Fibroblast of peridontal ligament (primary cell): ENCODE measurements around the gene ADSS1.
A peak's percentile ranks its signal among the peaks of the same experiment; 100 is the strongest.

Source experiments
- DNase-seq: peaks from one replicate; pipeline ENCODE4 v3.0.0-alpha.2; 2010; ENCODE audit errors: extremely low read depth

The ADSS1 gene

DNA sequence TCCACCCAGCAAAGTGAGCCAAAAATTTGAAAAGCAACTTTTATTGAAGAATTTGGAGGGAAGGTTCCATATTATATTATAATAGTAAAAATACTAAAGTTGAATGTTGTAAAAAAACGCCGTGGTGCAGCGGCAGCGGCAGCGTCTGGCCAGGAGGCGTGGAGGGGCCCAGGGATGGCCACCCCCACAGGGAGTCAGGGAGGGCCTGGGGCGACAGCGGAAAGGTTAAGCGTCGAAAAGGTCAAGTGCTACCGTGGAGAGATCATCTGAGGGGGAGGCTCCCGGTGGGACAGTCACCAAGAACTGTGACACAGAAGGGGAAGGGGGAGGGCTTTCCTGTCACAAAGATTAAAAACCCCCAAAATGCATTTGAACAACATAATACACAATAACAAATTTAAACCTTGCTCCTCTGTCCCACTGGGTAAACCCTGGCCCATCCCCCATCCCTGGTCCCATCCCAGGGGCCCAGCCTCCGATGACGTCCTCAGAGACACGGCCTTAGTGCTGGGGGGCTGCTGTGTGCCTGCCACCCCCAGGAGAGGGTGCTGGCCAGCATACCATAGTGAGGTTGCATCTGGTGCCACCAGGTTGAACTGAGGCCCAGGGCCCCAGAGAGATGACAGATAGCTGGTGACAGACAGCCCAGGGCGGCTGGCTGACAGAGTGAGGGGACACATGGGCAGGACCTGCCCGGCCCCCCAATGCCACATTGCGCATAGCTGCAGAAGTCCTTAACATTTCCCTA lies 45.5 kb downstream of the ADSS1 start:
- no peak for DNase-seq

DNA sequence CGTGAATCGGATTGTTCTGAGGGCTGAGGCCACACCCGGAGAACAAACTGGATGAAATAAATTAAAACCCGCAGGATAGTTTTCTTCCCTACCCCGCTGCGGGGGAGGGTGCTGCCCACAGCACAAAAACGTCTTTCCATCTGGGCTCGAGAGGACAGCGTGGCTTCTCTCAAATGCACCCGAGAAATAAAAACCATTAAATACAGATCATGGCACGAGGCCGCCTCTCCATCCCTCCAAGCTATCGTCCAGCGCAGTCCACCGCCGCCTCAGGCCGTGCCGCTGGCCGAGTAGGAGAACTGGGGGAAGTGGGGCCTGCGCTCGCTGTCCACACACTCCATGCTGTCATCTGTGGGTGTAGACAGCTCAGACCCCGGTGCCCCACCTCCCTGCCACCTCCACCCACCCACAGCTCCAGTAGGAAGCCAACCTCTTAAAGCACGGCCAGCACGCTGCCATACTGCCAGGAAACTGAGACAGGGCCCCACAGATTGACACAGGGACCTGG lies 46.1 kb downstream of the ADSS1 start:
- no peak for DNase-seq

DNA sequence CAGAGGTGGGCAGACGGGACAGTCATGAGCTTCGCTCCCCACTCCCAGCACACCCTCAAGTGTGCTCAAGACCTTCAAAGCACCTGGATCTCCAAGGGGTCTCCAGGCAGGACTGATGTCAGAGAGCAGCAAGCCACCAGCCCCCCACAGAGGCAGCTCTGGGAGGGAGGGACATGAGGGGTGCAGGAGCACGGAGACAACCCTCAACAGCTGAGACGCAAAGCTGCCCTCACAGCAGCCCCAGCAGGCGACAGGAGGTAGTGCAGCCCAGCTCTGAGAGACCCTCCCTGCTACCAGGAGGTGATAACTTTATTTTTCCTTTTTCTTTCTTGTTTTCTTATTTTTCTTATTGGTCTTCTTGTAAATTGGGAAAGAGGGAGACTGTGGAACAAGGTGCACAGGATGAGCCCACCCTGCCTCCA lies 46.8 kb downstream of the ADSS1 start:
- peak; percentile 2 for DNase-seq

DNA sequence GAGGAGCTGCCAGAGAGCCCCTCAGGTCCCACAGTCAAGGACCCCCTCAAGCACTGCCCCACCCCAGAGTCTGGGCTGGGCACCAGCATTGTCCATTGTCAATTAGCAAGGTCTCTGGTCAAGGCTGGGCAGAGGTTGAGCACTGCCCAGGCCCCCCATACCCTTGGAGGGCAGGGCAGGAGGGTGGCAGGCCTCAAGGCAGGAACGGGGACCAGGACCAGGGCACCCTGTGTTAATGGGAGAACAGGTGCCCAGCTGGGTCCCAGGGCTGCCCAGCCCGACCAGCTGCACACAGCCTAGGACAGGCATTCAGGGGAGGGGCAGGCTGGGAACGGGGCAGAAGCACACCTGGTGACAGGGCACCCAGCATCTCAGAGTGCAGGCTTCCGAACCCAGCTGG lies 47.3 kb downstream of the ADSS1 start:
- no peak for DNase-seq

DNA sequence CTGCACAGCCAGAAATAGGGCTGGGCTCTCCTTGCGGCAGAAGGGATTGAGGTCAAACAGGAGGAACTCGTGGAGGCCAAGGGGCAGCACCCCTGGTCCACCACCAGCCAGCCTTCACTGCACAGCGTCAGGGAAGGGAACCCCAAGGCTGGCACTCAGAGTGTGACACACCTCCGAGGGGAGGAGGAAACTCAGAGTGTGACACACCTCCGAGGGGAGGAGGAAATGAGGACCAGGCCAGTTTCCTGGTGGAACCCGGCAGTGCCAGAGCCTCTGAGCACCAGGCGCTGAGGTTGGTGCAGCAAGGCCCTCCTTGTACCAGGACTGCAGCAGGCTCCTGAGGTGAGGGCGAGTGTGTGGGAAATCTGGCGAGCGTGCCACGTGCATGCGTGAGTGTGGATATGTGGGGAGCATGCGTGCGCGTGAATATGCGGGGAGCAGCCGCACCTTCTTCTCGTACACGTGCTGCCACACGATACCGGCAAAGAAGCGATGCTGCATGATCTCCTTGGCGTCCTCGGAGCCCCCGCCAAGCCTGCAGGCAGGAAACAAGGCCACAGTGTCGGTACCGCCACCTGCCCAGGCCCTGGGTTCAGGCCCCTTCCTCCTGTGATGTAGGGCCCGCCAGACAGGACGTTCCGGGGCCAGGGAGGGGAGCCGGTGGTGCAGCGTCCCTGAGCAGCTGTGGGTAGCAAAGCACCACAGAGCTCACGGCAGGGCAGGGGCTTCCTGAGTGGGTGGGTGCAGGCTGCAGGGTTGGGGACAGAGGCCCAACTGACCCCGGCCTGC lies 48.1 kb downstream of the ADSS1 start:
- no peak for DNase-seq

DNA sequence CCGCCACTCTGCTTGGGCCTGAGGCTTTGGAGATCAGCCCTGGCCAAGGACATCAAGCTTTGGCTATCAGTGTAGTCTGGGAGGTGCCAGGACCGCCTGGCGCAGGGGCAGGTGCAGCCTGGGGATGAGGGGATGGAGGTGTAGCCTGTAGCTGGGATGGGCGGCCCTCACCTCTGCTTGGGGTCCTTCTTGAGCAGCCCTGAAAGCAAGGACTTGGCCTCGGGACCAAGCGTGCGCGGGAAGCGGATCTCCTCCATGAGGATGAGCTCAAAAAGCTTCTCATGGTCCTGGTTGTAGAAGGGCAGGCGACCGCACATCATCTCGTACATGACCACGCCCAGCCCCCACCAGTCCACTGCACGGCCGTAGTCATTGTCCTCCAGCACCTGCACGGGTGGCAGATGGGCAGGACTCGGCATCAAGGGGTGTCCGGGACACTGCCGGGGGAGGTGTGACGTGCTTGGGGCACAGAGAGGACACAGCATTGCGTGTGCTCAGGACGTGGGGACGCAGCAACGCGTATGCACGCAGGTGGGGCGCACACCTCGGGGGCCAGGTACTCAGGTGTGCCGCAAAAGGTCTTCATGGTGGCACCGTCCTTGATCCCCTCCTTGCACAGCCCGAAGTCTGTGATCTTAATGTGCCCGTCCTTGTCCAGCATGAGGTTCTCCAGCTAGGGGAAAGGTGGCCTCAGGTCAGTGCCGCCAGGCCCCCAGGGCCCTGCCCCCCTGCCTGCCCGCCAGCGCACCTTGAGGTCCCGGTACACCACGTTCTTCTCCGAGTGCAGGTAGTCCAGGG lies 48.9 kb downstream of the ADSS1 start:
- no peak for DNase-seq

DNA sequence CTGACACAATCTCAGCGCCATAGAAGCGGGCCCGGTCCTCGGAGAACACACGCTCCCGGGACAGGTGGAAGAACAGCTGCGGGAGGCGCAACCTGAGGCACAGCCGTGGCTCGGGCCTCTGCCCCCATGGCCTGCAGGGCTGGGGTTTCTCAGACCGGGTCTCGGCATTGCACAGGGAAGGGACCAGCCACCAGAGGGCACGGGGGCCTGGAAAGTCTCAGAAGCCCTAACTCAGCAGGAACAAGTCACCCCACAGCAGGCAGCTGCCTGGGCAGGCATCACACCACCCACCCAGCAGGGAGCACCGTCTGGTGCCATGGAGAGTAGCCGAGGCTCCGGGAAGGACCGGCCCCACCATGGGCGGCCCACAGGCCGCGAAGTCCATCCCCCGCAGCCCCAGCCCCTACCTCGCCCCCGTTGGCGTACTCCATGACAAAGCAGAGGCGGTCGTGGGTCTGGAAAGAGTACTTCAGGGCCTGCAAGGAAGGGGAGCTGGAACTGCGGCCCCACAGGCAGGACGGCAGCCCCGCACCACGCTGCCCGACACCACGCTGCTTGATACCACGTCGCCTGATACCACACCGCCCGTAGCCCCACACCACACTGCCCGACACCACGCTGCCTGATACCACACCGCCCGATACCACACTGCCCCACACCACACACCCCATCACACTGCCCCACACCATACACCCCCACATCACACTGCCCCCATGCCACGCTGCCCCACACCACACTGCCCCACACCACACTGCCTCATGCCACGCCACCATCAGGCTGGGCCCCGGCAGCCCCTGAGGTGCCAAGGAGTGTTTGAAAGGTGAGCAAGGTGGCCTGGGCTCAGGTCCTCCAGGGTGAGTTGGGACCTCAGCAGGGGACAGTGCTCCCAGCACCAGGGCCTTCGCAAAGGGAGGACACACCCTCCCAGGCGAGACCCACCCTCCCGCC lies 49.8 kb downstream of the ADSS1 start:
- no peak for DNase-seq

DNA sequence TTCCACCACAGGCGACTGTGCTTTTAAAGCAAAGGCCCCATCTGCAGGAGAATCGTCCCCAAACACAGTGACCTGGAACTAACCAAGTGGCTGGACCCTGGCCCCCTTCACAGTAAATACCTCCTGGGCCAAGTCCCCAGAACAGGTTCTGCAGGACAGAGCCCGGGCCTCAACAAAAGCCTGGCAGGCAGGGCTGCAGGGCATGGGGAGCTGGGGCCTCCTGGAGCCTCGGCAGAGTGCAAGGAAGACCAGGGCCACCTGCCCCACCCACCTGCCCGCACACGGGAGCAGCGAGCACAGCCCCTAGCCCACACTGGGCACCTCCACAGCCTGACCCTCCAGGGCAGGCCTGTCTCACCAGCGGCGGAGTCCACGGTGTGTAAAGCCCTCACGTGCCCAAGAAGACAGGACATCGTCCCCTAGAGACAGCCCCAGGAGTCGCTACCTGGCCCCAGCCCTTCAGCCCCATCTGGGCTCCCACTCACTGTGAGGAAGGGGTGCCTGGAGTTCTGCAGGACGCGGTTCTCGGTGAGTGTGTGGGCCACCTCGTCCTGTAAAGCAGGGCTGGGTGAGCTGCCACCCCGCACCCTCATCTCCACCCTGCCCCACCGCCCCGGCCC lies 50.5 kb downstream of the ADSS1 start:
- DNase-seq, result no peak

DNA sequence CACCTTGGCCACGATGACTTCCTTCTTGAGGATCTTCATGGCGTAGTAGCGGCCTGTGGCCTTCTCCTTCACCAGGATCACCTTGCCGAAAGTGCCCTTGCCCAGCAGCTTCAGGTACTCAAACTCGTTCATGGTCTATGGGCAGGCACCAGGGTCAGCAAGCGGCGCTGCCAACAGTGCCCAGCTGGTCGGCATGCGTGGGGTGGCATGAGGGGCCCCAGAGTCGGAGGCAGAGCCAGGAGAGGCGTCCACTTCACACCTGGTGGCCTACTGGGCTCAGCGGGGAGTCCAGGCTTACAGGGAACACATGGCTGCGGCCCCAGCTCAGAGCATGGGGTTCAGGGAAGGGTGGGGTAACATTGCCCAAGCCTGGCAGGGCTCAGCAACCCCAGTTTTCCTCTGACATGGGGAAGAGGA lies 51.1 kb downstream of the ADSS1 start:
- no peak for DNase-seq

DNA sequence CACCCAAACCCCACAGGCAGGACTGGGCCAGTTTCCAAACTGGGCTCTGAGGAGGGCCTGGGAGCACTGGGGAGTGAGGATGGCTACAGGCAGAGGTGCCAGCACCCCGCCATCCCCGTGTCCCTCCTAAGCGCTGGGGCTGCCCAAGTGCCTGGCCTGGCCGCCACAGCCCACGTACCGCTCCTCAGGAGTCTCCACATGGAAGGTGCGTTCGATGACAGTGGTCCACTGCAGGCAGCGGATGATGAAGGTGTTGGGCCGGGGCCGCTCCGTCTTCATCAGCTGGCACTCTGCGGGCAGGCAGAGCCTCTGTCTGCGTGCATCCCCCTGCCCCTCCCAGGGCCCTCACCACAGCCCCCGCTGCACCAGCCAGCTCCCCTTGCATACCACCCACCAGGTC lies 52.5 kb downstream of the ADSS1 start:
- no peak for DNase-seq

DNA sequence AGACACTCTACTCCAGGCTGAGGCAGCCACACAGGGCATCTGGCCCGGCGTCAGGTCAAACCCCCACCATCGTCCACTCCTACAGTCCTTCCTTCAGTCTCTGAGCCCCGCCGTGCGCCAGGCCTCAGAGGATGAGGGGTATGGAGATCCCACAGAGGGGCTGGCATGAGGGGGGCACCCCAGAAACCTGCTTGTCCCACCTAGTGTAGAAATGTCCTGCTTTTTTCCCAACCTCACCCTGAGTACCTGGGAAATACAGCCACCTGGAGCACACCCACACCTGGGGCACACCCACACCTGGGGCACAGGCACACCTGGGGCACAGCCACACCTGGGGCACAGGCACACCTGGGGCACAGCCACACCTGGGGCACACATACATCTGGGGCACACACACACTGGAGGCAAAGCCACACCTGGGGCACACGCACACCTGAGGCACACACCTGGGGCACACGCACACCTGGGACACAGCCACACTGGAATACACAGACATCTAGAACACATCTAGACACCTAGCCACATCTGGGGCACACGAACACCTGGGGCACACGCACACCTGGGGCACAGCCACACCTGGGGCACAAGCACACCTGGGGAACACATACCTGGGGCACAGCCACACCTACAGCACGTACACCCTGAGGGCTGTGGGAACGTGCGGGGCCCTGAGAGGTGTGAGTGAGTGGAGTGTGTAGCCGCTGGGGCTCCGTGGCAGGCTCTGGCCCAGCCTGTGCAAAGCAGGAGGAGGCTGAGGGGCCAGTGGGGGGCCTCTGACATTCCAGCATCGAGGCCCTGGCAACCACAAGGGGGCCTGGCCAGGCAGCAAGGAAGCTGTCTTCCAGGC lies 53.2 kb downstream of the ADSS1 start:
- DNase-seq, result no peak

DNA sequence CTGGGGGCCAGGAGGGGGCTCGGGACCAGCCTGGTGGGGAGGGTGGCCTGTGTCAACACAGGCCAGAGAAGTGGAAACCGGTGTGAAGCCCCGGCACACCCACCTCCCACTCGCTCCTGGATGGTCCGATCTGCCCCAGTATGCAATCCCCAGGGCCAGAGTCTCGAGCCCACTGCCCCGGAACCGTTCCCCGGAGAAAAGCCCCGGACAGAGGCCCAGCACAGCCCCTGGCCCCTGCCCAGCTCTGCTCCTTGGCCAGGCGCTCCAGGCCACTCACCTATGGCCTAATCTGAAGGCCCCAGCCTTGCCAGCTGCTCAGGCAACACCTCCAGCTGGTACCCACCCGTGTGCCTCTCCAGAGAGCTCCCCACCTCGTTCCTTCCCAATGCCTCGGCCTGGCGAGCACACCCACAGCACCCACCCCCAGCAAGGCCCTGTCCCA lies 53.8 kb downstream of the ADSS1 start:
- DNase-seq, result no peak

DNA sequence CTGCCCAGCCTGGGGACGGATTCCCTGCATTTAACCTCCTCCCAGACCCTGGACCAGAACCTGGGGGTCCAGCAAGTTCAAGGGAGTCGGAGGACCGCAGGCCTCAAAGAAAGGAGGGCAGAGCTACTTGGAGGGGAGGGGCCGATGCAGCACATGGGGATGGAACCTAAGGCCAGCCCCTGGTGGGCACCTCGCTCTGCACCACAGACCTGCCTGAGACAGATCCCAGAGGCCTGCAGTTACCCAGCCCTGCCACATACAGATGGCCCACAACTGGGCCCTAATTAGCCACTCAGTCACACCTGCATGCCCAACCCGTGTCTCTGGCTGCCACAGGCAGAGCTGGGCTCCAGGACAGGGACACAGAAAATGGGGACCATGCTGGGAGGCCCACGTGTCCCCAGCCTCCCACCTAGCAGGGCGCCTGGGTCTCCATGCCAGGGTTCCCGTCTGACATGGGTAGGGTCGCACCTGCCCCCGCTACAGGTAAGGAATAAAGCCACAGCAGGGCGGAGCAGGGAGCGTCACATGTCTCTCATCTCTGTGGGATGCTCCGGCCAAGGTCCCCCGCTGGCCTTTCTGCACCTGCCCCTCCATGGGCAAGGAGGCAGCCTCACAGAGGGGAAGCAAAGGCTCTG lies 54.8 kb downstream of the ADSS1 start:
- no peak for DNase-seq

DNA sequence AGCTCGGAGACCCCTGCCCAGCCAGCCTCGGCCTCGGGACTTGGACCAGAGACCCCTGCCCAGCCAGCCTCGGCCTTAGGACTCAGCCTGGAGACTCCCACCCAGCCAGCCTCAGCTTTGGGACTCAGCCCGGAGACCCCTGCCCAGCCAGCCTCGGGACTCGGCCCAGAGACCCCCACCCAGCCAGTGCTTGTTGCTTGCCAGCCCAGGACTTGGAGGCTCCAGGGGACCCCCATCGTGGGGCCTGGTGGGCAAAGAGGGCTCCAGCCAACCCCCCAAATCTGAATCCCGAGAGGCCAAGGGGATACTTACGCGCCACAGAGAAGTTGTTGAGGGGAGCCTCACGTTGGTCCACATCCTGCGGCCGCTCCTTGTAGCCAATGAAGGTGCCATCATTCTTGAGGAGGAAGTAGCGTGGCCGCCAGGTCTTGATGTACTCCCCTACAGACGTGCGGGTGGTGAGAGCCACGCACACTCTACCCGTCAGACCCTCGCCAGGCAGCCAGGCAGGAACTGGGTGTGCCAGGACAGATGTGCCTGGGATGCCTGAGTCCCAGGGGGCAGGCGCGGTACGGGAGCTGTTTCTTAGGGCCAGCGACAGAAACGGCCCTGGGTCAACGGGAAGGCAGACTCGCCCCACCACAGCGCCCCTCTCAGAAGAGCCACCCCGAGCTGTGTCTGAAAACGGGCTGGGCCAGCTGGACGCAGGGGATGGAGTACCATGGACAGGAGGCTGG lies 55.9 kb downstream of the ADSS1 start:
- DNase-seq, result no peak

DNA sequence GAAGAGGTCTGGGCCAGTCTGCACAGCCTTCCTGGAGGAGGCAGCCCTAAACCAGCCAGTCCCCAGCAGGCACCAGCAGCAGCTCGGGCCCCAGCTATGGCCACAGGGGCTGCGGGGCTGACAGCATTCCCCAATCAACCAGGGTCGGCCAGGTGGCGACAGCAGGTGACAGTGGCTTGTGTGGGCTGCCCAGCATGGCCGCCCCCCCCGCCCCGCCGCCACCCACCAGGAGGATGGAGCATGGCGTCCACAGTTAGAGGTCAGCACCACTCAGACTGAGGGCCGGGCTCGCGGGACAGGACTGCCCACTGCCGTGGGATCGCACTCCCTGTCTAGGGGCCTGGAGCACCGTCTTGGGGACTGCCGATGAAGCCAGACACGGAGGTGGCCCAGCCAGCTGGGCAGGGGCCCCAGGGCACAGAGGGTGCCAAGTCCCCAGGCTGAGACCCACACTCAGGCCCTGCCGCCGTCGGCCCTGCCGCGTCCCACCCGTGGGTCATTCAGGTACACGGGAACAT lies 56.5 kb downstream of the ADSS1 start:
- DNase-seq, result no peak

DNA sequence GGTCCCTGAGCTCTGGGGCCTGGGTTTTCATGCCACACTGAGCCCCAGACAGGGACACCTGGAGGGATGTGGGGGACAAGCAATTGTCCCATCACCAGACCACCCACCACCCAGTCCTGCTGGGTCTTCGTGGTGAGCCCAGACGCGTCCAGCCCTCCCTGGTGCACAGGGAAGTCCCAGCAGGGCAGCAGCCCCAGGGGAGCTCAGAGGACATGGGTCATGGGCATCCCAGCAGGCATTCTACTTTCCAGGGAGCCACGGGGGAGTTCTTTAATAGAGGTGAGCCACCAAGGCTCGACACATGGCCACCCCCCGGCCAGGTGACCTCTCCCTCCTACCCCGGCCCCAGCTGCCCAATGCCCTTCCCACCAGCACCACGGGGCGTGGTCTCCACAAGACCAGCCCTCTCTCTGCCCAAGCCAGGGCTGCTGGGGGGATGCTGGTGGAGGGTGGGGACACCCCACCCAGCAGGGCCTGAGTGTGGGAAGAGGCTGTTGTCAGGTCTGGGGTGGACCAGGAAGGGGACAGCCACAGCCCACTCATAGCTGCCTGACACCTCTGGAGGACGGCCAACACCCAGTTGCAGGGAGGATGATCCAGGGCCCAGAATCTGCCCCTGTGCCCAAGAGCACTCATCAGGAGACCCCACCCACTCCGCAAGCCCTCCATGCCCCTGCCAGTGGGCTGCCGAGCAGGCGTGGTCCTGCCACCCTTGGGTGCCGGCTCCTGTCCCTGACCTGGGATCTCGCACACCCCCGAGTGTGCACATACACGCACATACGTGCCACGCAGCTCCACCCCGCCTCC lies 57.4 kb downstream of the ADSS1 start:
- no peak for DNase-seq

DNA sequence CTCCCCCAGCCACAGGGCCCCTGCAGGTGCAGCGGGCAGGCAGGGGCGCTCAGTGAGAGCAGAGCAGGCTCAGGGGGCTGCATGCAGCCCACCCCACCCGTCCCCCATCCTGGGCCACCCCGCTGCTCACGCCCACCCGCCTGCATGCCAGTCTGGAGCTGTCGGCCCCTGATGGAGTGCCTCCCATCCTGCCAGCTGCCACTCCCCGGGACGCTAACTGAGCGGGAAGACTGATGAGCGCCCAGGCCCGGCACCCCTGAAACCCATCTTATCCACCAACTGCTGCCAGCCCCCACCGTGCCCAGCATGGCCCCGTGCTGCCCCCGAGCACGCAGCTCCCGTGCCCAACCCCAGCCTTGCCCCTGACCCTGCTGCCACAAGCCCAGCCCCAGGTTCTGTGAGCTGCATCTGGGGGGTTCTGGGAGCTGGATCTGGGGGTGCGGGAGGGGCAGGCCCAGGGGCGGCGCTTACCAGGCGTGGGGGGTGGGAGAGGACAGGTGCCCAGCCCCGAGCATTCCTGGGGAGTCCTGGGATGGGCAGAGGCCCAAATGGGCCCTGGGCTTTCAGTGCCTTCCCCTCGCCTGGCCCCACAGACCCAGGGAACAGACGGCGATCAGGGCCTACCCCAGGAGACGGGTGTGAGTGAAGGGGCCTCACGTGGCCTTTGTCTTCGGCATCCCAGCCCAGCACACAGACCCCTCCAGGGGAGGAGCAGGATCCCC lies 58.2 kb downstream of the ADSS1 start:
- no peak for DNase-seq
